Measurements from ENCODE around the gene IL15.
"Not testable (repeated sequence)": the region's sequence is repeated elsewhere in the genome, so short reads cannot be mapped to it uniquely, and the experiment has no call there.

The IL15 gene

GRCh38 chr4:141668200-141668910 lies 32.0 kb downstream of the IL15 start:
- H3K9me3 Mint-ChIP-seq, result no peaks in the 10 kb centered on the region
- DNase-seq (ENCODE audit: low spot score in 2 of 2), result no peak
- H3K27ac Mint-ChIP-seq, result no peak overlapping the region
- no peak for ATAC-seq
- H3K4me1 Mint-ChIP-seq, result no peaks in the 10 kb centered on the region
- H3K36me3 Mint-ChIP-seq, result no peaks in the 10 kb centered on the region
- no peak overlapping the region for H3K4me3 Mint-ChIP-seq

- H3K36me3 Mint-ChIP-seq, result no peaks in the 10 kb centered on the region
- no peak overlapping the region for H3K4me3 Mint-ChIP-seq
- no peak overlapping the region for H3K27ac Mint-ChIP-seq
- H3K9me3 Mint-ChIP-seq, result no peaks in the 10 kb centered on the region
- H3K4me1 Mint-ChIP-seq, result no peaks in the 10 kb centered on the region
- DNase-seq (ENCODE audit: low spot score in 2 of 2) (no peak), ATAC-seq (no peak)
Measured at GRCh38 chr4:141669501-141669900, 33.1 kb downstream of the IL15 start.

GRCh38 chr4:141675384-141675783 lies 39.0 kb downstream of the IL15 start:
- Mint-ChIP-seq H3K4me1 (peaks cover 14% of the 10 kb centered on the region), H3K27ac (no peak overlapping the region), H3K4me3 (no peak overlapping the region), H3K9me3 (no peaks in the 10 kb centered on the region), H3K36me3 (no peaks in the 10 kb centered on the region)
- ATAC-seq, result peak; percentile 58
- DNase-seq (ENCODE audit: low spot score in 2 of 2), result no peak

DNA sequence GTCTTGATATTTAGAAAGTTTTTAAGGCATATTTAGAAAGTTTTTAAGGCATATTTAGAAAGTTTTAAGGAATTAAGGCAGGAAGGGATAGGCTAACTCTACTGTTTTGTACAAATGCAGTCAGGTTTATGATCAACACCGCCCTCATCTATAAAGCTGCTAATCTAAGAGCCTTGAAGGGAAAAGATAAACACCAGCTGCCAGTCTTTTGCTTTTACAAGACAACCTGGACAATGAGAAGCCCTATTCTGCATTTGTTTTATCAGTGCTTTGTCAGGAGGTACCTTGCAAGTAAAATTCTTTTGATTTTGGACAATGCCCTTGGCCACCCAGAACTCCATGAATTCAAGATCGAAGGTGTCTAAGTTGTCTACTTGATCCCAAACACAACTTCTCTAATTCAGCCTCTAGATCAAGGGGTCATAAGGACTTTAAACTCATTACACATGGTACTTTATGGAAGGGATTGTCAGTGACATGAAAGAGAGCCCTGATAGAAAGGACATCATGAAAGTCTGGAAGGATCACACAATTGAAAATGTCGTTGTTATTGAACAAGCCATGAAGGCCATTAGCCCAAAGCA lies 39.8 kb downstream of the IL15 start:
- H3K36me3 Mint-ChIP-seq, result no peaks in the 10 kb centered on the region
- no peaks in the 10 kb centered on the region for H3K9me3 Mint-ChIP-seq
- no peak overlapping the region for H3K4me3 Mint-ChIP-seq
- H3K4me1 Mint-ChIP-seq, result peaks cover 14% of the 10 kb centered on the region
- ATAC-seq (no peak), DNase-seq (ENCODE audit: low spot score in 2 of 2) (no peak)
- peak overlapping the region; percentile 2 for H3K27ac Mint-ChIP-seq

DNA sequence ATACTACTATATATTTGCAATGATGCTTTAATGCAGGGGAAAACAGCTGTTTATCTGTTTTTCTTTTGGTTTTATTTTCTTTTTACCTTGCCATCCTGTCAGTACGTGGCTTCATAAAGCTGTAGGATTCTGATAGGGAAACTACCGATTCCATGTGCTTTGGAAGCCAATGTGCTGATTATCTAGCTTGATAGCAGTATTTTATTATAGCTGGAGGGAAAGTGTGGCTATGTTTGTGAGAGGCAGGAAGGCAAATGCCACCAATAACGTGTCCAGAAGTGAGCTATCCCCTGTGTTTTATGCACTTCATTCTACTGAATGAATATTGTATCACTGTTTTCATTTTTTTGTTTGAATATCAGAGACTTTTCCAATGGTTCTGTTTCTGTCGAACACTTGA lies 43.7 kb downstream of the IL15 start:
- no peak overlapping the region for H3K27ac Mint-ChIP-seq
- DNase-seq (ENCODE audit: low spot score in 2 of 2) (no peak), ATAC-seq (no peak)
- no peaks in the 10 kb centered on the region for H3K9me3 Mint-ChIP-seq
- no peaks in the 10 kb centered on the region for H3K36me3 Mint-ChIP-seq
- H3K4me1 Mint-ChIP-seq, result peaks cover 14% of the 10 kb centered on the region
- no peak overlapping the region for H3K4me3 Mint-ChIP-seq

DNA sequence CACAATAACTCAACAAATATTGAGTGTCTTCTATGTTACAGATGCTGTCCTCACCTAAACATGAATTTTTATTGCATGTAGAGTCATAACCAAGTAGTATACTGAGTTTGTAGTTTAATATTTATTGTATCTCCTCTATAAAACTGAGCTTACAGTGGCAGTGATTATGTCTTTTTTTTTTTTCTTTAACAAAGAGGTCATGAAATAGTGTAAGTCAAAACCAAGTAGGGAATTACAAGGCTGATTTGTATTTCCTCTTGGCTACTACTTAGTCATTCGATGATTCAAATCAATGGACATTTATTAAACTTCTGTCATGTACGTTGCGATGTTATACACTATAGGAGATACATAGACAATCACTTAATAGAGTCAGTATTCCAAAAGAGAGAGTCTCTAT lies 48.4 kb downstream of the IL15 start:
- Mint-ChIP-seq H3K27ac (no peak overlapping the region), H3K9me3 (no peaks in the 10 kb centered on the region), H3K4me3 (no peak overlapping the region), H3K36me3 (no peaks in the 10 kb centered on the region), H3K4me1 (no peaks in the 10 kb centered on the region)
- ATAC-seq, result no peak
- DNase-seq (ENCODE audit: low spot score in 2 of 2), result no peak

DNA sequence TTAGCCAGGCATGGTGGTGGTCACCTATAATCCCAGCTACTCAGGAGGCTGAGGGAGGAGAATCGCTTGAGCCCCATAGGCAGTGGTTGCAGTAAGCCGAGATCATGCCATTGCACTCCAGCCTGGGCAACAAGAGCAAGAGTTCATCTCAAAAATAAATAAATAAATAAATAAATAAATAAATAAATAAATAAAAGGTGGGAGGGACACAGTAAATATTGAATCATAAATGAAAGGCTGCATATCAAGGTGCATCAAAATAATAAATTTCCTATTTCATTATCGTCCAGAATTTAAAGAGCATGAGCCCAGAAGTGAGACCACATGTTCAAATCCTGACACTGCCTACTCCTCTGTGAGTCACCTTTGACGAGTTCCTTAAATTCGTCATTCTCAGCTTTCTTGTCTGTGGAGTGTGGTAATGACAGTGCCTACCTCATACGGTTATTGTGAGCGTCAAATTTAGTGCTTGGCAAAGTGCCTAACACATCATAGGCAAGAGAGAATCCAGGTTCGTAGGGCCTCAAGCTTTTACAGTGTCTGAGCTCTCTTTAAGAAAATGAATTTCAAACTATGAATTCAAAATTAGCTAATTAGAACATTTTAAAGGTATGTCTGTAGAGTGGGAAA lies 49.9 kb downstream of the IL15 start:
- H3K4me3 Mint-ChIP-seq, result no peak overlapping the region
- no peaks in the 10 kb centered on the region for H3K9me3 Mint-ChIP-seq

DNA sequence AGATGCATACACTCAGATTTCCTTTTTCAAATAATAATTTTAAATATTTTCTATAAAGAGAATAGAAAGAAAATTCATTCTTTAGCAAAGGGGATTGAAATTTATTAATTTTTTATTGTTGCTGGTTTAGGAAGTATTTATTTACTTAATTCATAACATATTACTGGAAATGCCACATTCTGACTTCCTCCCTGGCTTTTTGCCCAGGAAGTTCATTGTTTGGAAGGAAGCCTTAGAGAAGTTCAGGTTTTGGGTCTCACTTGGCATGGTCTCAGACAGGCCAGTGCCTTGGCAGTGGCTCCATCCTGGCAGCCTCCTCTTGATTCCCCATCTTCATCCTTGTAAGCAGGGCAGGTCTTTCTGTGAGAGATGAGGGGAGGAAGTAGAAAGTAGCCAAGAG lies 50.5 kb downstream of the IL15 start:
- no peak overlapping the region for H3K4me3 Mint-ChIP-seq
- DNase-seq (ENCODE audit: low spot score in 2 of 2) (no peak), ATAC-seq (no peak)
- peaks cover 4% of the 10 kb centered on the region for H3K4me1 Mint-ChIP-seq
- no peaks in the 10 kb centered on the region for H3K9me3 Mint-ChIP-seq
- no peak overlapping the region for H3K27ac Mint-ChIP-seq
- no peaks in the 10 kb centered on the region for H3K36me3 Mint-ChIP-seq

More for the DNA sequence above, 49.9 kb downstream of the IL15 start:
- Mint-ChIP-seq H3K4me1 (no peaks in the 10 kb centered on the region), H3K36me3 (no peaks in the 10 kb centered on the region), H3K27ac (no peak overlapping the region)
- ATAC-seq (peak; percentile 99), DNase-seq (ENCODE audit: low spot score in 2 of 2) (no peak)

- H3K27ac Mint-ChIP-seq; DNase-seq (ENCODE audit: low spot score in 2 of 2); H3K4me3 Mint-ChIP-seq; H3K4me1 Mint-ChIP-seq; ATAC-seq; H3K9me3 Mint-ChIP-seq; H3K36me3 Mint-ChIP-seq: not testable (repeated sequence)
Measured at GRCh38 chr4:141689726-141690296, 53.4 kb downstream of the IL15 start.

- not testable (repeated sequence) for ATAC-seq; H3K27ac Mint-ChIP-seq; H3K9me3 Mint-ChIP-seq; H3K4me1 Mint-ChIP-seq; H3K36me3 Mint-ChIP-seq; DNase-seq (ENCODE audit: low spot score in 2 of 2); H3K4me3 Mint-ChIP-seq
Measured at GRCh38 chr4:141691247-141691646, 54.9 kb downstream of the IL15 start.

- peaks cover 4% of the 10 kb centered on the region for H3K9me3 Mint-ChIP-seq
- DNase-seq (ENCODE audit: low spot score in 2 of 2), result no peak
- no peaks in the 10 kb centered on the region for H3K36me3 Mint-ChIP-seq
Measured at GRCh38 chr4:141692081-141692480, 55.7 kb downstream of the IL15 start.

DNA sequence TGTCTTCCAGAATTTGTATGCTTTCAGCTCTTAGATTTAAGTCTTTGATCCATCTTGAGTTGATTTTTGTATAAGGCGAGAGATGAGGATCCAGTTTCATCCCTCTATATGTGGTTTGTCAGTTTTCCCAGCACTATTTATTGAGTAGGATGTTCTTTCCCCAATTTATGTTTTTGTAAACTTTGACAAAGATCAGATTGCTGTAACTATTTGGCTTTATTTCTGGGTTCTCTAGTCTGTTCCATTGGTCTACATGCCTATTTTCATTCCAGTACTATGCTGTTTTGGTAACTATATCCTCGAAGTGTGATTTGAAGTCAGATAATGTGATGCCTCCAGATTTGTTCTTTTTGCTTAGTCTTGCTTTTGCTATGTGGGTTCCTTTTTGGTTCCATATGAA lies 60.7 kb downstream of the IL15 start:
- ATAC-seq (no peak), DNase-seq (ENCODE audit: low spot score in 2 of 2) (no peak)
- peaks cover 1% of the 10 kb centered on the region for H3K4me1 Mint-ChIP-seq
- no peaks in the 10 kb centered on the region for H3K36me3 Mint-ChIP-seq
- H3K9me3 Mint-ChIP-seq, result peaks cover 4% of the 10 kb centered on the region
- H3K27ac Mint-ChIP-seq, result no peak overlapping the region
- no peak overlapping the region for H3K4me3 Mint-ChIP-seq

More at GRCh38 chr4:141692081-141692480, 55.7 kb downstream of the IL15 start:
- peaks cover 5% of the 10 kb centered on the region for H3K4me1 Mint-ChIP-seq
- ATAC-seq, result no peak
- H3K4me3 Mint-ChIP-seq, result no peak overlapping the region
- H3K27ac Mint-ChIP-seq, result no peak overlapping the region

DNA sequence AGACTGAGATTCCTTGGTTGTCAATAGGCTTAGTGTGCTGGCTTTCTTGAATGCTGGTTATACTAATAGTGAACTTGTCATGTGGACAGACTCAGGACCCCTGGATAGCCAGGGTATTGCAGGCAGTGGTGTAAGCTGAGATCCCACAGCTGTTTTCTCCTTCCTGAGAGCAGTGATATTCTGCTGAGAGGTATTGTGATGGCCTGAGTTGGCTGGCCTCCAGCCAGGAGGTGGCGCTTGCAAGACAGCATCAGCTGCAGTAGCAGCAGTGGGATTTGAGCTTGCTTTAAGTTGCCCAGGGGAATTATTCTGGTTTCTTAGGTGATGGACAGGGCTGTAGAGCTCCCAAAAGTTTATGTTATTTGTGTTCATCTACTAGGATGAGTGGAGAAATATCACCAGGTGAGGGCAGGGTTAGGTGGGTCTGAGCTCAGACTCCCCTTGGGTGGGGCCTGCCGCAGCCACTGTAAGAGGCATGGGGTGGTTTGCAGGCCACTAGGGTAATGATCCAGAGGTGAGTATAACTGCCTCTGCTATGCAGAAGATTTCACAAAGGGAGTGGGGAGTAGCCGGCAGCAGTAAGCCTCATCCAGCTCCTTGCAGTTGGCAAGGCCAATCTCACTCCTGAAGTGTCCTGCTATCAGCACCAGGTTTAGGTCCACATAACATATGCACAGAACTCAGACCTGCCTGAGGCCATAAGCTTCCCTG lies 66.2 kb downstream of the IL15 start:
- Mint-ChIP-seq H3K4me1 (peaks cover 43% of the 10 kb centered on the region), H3K4me3 (no peak overlapping the region), H3K27ac (no peak overlapping the region), H3K9me3 (peaks cover 3% of the 10 kb centered on the region), H3K36me3 (no peaks in the 10 kb centered on the region)
- peak; percentile 24 for ATAC-seq
- no peak for DNase-seq (ENCODE audit: low spot score in 2 of 2)

DNA sequence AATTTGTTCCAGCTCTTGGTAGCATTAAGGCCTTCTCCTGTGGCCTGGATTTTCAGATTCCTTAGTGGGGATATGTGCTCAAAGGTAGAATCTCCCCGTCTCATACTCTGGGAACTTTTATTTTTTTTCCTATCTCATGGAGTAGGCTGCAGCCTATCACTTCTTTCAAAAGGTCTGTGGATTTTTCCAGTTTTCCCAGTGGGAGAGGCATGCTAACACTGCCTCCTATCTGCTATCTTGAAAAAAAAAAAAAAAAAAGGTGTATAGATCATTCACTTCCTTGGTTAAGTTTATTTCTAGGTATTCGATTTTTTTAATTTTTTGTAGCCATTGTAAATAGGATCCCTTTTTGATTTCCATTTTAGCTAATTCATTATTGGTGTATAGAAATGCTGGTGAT lies 67.1 kb downstream of the IL15 start:
- no peak for DNase-seq (ENCODE audit: low spot score in 2 of 2)
- H3K4me3 Mint-ChIP-seq, result no peak overlapping the region
- no peak for ATAC-seq
- H3K4me1 Mint-ChIP-seq, result peaks cover 50% of the 10 kb centered on the region
- peaks cover 3% of the 10 kb centered on the region for H3K9me3 Mint-ChIP-seq
- H3K27ac Mint-ChIP-seq, result no peak overlapping the region
- no peaks in the 10 kb centered on the region for H3K36me3 Mint-ChIP-seq

DNA sequence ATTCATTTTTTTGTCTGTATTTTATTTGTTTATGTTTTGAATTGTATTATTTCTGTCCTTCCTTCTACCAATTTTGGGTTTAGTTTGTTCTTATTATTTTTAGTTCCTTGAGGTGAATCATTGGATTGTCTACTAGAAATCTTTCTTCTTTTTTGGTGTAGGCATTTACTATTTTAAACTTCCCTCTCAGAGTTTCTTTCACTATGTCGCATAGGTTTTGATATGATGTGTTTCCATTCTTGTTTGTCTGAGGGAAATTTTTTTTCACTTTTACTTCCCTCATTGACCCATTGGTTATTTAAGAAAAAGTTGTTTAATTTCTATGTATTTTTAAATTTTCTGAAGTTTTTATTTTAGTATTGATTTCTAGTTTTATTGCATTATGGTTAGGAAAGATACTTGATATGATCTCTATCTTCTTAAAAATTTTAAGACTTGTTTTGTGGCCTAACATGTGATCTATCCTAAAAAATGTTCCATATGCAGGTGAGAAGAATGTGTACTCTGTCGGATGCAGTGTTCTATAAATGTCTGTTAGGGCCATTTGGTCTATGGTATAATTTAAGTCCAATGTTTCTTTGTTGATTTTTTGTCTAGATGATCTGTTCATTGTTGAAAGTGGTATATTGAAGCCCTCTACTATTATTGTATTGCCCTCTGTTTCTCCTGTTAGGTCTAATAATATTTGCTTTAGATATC lies 68.8 kb downstream of the IL15 start:
- no peak overlapping the region for H3K4me3 Mint-ChIP-seq
- DNase-seq (ENCODE audit: low spot score in 2 of 2), result no peak
- peak; percentile 58 for ATAC-seq

More for the DNA sequence above, 68.8 kb downstream of the IL15 start:
- H3K4me1 Mint-ChIP-seq, result peaks cover 54% of the 10 kb centered on the region
- no peaks in the 10 kb centered on the region for H3K36me3 Mint-ChIP-seq
- no peak overlapping the region for H3K27ac Mint-ChIP-seq
- H3K9me3 Mint-ChIP-seq, result peaks cover 3% of the 10 kb centered on the region
